Measurements from ENCODE around the gene TJP1. TPM values are rescaled to one million over a fixed set of nuclear protein-coding genes. Genes with fewer than 3 reads are reported as not detected.

Gene TJP1
- total RNA-seq, 1 donor: 86.9 TPM

DNA sequence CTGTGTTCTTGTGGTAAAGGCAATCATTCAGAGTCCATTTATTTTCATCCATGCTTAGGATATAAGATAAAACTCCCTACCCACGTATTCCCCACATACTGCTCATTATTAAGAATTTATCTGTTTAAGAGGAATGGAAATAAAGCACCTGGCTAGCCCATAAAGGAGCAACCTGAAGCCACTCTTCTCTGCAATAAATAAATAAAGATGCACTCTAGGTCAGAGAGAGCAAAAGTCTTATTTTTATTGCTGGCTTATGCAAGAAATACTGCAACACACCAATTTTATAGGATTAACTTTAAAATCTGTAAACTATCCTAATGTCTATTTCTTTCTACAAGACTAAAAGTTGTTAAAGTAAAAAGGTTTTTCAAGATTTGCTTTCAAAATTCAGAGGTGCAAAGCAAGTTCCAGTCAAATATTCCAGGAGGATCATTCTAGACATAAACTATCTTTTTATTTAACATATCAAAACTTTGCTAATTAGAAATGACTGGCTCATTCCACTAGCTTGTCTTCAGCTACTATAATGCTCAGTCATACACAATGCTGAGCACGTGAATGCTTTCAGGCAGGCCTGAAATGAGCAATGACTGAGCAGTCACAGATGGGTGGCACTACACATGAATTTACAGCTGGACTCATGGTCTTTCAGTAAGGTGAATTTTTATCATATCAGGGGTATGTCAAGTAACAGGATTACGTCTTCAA is 7.1 kb downstream of the TJP1 start:
- TF ChIP-seq, protein P1, sequence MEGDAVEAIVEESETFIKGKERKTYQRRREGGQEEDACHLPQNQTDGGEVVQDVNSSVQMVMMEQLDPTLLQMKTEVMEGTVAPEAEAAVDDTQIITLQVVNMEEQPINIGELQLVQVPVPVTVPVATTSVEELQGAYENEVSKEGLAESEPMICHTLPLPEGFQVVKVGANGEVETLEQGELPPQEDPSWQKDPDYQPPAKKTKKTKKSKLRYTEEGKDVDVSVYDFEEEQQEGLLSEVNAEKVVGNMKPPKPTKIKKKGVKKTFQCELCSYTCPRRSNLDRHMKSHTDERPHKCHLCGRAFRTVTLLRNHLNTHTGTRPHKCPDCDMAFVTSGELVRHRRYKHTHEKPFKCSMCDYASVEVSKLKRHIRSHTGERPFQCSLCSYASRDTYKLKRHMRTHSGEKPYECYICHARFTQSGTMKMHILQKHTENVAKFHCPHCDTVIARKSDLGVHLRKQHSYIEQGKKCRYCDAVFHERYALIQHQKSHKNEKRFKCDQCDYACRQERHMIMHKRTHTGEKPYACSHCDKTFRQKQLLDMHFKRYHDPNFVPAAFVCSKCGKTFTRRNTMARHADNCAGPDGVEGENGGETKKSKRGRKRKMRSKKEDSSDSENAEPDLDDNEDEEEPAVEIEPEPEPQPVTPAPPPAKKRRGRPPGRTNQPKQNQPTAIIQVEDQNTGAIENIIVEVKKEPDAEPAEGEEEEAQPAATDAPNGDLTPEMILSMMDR (IDR thresholded peaks at IDR 0.05; ENCODE audit: extremely low read depth, low read depth, low read length): no peak
- peaks cover 99% of the 10 kb centered on the region for H3K79me2 ChIP-seq (ENCODE audit: insufficient read depth, low read length)
- H3K9me3 ChIP-seq (ENCODE audit: low read depth, low read length): no peaks in the 10 kb centered on the region
- H3K36me3 ChIP-seq (ENCODE audit: insufficient read depth, low read length): no peaks in the 10 kb centered on the region
- H2AFZ ChIP-seq (ENCODE audit: low read length): no peak overlapping the region
- no peaks in the 10 kb centered on the region for H3K27me3 ChIP-seq (ENCODE audit: insufficient read depth, low read length)
- peaks cover 65% of the 10 kb centered on the region for H4K20me1 ChIP-seq (ENCODE audit: insufficient read depth, low read length)
- H3K4me2 ChIP-seq (ENCODE audit: insufficient read depth, low read length): no peak overlapping the region
- no peak overlapping the region for H3K4me3 ChIP-seq (ENCODE audit: insufficient read depth, low read length)
- peak; percentile 62 for DNase-seq (ENCODE audit: insufficient read length, low spot score, missing footprints)
- no peak overlapping the region for H3K27ac ChIP-seq (ENCODE audit: low read depth, low read length)
- H3K4me1 ChIP-seq (ENCODE audit: insufficient read depth, low read length): peaks cover 30% of the 10 kb centered on the region

- H3K27ac ChIP-seq (ENCODE audit: low read depth, low read length): no peak overlapping the region
- H4K20me1 ChIP-seq (ENCODE audit: insufficient read depth, low read length): peaks cover 79% of the 10 kb centered on the region
Measured at GRCh38 chr15:29813009-29813408, 9.3 kb downstream of the TJP1 start.

DNA sequence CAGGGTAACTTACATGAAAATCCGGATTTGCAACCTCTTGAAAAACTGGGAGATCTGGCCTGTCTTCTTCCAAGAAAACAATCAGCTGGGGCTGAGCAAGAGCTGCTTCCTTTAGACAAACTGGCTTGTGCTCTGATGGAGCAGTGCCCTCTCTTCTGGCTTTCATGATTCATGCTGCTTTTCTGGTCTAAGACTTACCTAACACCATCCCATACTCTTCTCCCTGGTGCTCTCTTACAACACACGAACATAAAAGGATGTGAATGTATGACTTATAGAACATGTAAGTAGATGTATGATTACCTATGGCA is 9.9 kb downstream of the TJP1 start:
- H3K27ac ChIP-seq (ENCODE audit: low read depth, low read length): no peak overlapping the region
- H2AFZ ChIP-seq (ENCODE audit: low read length): no peak overlapping the region
- H3K36me3 ChIP-seq (ENCODE audit: insufficient read depth, low read length): peaks cover 4% of the 10 kb centered on the region
- peaks cover 24% of the 10 kb centered on the region for H3K4me1 ChIP-seq (ENCODE audit: insufficient read depth, low read length)
- no peak overlapping the region for H3K4me2 ChIP-seq (ENCODE audit: insufficient read depth, low read length)
- H3K4me3 ChIP-seq (ENCODE audit: insufficient read depth, low read length): no peak overlapping the region
- TF ChIP-seq, protein P1 (IDR thresholded peaks at IDR 0.05; ENCODE audit: extremely low read depth, low read depth, low read length): no peak
- H3K27me3 ChIP-seq (ENCODE audit: insufficient read depth, low read length): no peaks in the 10 kb centered on the region
- DNase-seq (ENCODE audit: insufficient read length, low spot score, missing footprints): peak; percentile 31
- peaks cover 98% of the 10 kb centered on the region for H3K79me2 ChIP-seq (ENCODE audit: insufficient read depth, low read length)
- H3K9me3 ChIP-seq (ENCODE audit: low read depth, low read length): no peaks in the 10 kb centered on the region
- peaks cover 78% of the 10 kb centered on the region for H4K20me1 ChIP-seq (ENCODE audit: insufficient read depth, low read length)

More at GRCh38 chr15:29813009-29813408, 9.3 kb downstream of the TJP1 start:
- no peak for DNase-seq (ENCODE audit: insufficient read length, low spot score, missing footprints)
- Histone ChIP-seq H3K4me2 (ENCODE audit: insufficient read depth, low read length) (no peak overlapping the region), H3K4me1 (ENCODE audit: insufficient read depth, low read length) (peaks cover 24% of the 10 kb centered on the region), H2AFZ (ENCODE audit: low read length) (no peak overlapping the region), H3K4me3 (ENCODE audit: insufficient read depth, low read length) (no peak overlapping the region), H3K27me3 (ENCODE audit: insufficient read depth, low read length) (no peaks in the 10 kb centered on the region), H3K36me3 (ENCODE audit: insufficient read depth, low read length) (peaks cover 4% of the 10 kb centered on the region), H3K9me3 (ENCODE audit: low read depth, low read length) (no peaks in the 10 kb centered on the region), H3K79me2 (ENCODE audit: insufficient read depth, low read length) (peaks cover 99% of the 10 kb centered on the region)
- TF ChIP-seq, protein P1 (IDR thresholded peaks at IDR 0.05; ENCODE audit: extremely low read depth, low read depth, low read length): no peak

GRCh38 chr15:29811691-29812383 is 10.4 kb downstream of the TJP1 start:
- H3K27ac ChIP-seq (ENCODE audit: low read depth, low read length): no peak overlapping the region
- no peak overlapping the region for H3K4me3 ChIP-seq (ENCODE audit: insufficient read depth, low read length)
- H3K9me3 ChIP-seq (ENCODE audit: low read depth, low read length): no peaks in the 10 kb centered on the region
- no peak for DNase-seq (ENCODE audit: insufficient read length, low spot score, missing footprints)
- TF ChIP-seq, protein P1 (IDR thresholded peaks at IDR 0.05; ENCODE audit: extremely low read depth, low read depth, low read length): no peak
- peaks cover 24% of the 10 kb centered on the region for H3K4me1 ChIP-seq (ENCODE audit: insufficient read depth, low read length)
- no peak overlapping the region for H3K4me2 ChIP-seq (ENCODE audit: insufficient read depth, low read length)
- H2AFZ ChIP-seq (ENCODE audit: low read length): no peak overlapping the region
- peaks cover 83% of the 10 kb centered on the region for H4K20me1 ChIP-seq (ENCODE audit: insufficient read depth, low read length)
- H3K79me2 ChIP-seq (ENCODE audit: insufficient read depth, low read length): peaks cover 98% of the 10 kb centered on the region
- peaks cover 4% of the 10 kb centered on the region for H3K36me3 ChIP-seq (ENCODE audit: insufficient read depth, low read length)
- H3K27me3 ChIP-seq (ENCODE audit: insufficient read depth, low read length): no peaks in the 10 kb centered on the region

Measured in osteoblast (primary cell).